ENCODE data around the gene OSBPL10.

GRCh38 chr3:31705736-31706135, 275.3 kb downstream of the OSBPL10 start:
- no peak for TF ChIP-seq CTCF (conservative IDR thresholded peaks at IDR 0.05 in 1 of 2, IDR thresholded peaks at IDR 0.05 in 1 of 2; ENCODE audit: low read depth in 1 of 2, low read length in 2 of 2)
- no peak for TF ChIP-seq EZH2 (IDR thresholded peaks at IDR 0.05; ENCODE audit: low read length, missing control alignments)

Data from fibroblast of lung (primary cell).